Tibial nerve (tissue), 4 donors: ENCODE results near the gene SLC27A3. TPM values are rescaled to one million over a fixed set of nuclear protein-coding genes. Genes with fewer than 3 reads are reported as not detected.

Experiments
- DNase-seq, 2 donors: peaks; one replicate each; pipeline ENCODE4 v3.0.0-alpha.2; 2019; ENCODE audit warnings: low spot score in 2 of 2
- H3K27ac ChIP-seq, 4 donors: fragments of 200-600 bp; sonication (generic) in 3 of 4; one replicate each; pipeline ENCODE4 v1.5.1; 2017 to 2019; ENCODE audit warnings: mild to moderate bottlenecking in 1 of 4
- H3K27me3 ChIP-seq, 2 donors: fragments of 200-600 bp; sonication (generic) in 1 of 2; one replicate each; pipeline versions ENCODE4 v1.5.1 to v1.6.0; 2017 to 2019
- H3K36me3 ChIP-seq, 3 donors: fragments of 200-600 bp; sonication (generic); one replicate each; pipeline ENCODE4 v1.5.1; 2018 to 2019
- H3K4me1 ChIP-seq, 4 donors: fragments of 200-600 bp; sonication (generic) in 3 of 4; one replicate each; pipeline ENCODE4 v1.5.1; 2017 to 2019
- H3K4me3 ChIP-seq, 4 donors: fragments of 200-600 bp; sonication (generic) in 3 of 4; one replicate each; pipeline ENCODE4 v1.5.1; 2017 to 2019; ENCODE audit warnings: mild to moderate bottlenecking in 1 of 4, moderate library complexity in 1 of 4
- H3K9me3 ChIP-seq, 4 donors: fragments of 200-600 bp; sonication (generic) in 3 of 4; one replicate each; pipeline ENCODE4 v1.5.1; 2017 to 2019
- EP300 ChIP-seq, 2 donors: sonication (generic); formaldehyde crosslinking; IDR thresholded peaks; one replicate each; pipeline ENCODE4 v1.6.1; 2017; ENCODE audit warnings: antibody characterized with exemption in 2 of 2, mild to moderate bottlenecking in 1 of 2
- POLR2A ChIP-seq, 2 donors: fragments of 450-650 bp; IDR thresholded peaks; one replicate each; pipeline ENCODE4 v1.6.1; 2017; ENCODE audit warnings: antibody characterized with exemption in 2 of 2, mild to moderate bottlenecking in 2 of 2, moderate library complexity in 2 of 2
- WGBS, 2 donors: methylation state at CpG; one replicate each; pipeline ENCODE4 v1.1.5; 2018; 5-methylcytosine and 5-hydroxymethylcytosine counted together
- total RNA-seq, 4 donors: library from RNA; depleted of rRNA; stranded (reverse); fragments of >200 nt; gene quantifications; one replicate each; pipeline ENCODE4 v1.1.0, GENCODE V29; 2016
- TF ChIP-seq, protein P1 (sequence below), 5 experiments: fragments of 200-600 bp in 3 of 5; fragments of 450-650 bp in 2 of 5; sonication (generic) in 3 of 5; IDR thresholded peaks; one replicate each; pipeline ENCODE4 v1.5.1; 2016 to 2019; ENCODE audit warnings: antibody characterized with exemption in 5 of 5, mild to moderate bottlenecking in 3 of 5, moderate library complexity in 2 of 5

The SLC27A3 gene
- total RNA-seq, 4 donors from 2014 or later: 38.5 to 89.4 (median 59.2) TPM

DNA sequence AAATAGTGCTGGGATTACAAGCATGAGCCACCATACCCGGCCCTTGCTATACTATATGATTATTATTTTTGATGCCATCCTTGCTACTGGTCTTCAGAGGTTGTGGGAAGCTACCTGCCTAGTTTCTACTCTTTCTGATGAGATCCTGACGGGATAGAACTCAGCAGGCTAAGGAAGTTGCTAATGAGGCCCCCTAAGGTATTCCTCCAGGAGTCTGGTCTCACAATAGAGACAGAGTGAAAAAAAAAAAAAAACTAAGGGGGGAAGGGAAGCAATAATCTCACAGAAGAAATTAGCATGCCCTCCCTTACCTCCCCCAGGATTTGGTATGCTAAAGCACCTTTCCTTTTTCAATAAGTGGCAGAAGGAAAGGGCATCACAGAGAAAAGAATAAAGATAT lies 29.8 kb upstream of the SLC27A3 start:
- peaks cover 0 to 92% (median 6%) of the 10 kb centered on the region in 3 donors for H3K36me3 ChIP-seq
- peaks cover 0 to 35% (median 0%) of the 10 kb centered on the region in 4 donors for H3K4me1 ChIP-seq
- H3K27me3 ChIP-seq: no peaks in the 10 kb centered on the region
- no peak overlapping the region for H3K4me3 ChIP-seq
- no peaks in the 10 kb centered on the region for H3K9me3 ChIP-seq
- 76 to 79% methylated on average over 2 of the region's 2 CpGs for WGBS, 2 donors
- no peak for DNase-seq
- no peak overlapping the region for H3K27ac ChIP-seq
- TF ChIP-seq, protein P1, sequence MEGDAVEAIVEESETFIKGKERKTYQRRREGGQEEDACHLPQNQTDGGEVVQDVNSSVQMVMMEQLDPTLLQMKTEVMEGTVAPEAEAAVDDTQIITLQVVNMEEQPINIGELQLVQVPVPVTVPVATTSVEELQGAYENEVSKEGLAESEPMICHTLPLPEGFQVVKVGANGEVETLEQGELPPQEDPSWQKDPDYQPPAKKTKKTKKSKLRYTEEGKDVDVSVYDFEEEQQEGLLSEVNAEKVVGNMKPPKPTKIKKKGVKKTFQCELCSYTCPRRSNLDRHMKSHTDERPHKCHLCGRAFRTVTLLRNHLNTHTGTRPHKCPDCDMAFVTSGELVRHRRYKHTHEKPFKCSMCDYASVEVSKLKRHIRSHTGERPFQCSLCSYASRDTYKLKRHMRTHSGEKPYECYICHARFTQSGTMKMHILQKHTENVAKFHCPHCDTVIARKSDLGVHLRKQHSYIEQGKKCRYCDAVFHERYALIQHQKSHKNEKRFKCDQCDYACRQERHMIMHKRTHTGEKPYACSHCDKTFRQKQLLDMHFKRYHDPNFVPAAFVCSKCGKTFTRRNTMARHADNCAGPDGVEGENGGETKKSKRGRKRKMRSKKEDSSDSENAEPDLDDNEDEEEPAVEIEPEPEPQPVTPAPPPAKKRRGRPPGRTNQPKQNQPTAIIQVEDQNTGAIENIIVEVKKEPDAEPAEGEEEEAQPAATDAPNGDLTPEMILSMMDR (IDR thresholded peaks at IDR 0.05): no peak
- TF ChIP-seq POLR2A (IDR thresholded peaks at IDR 0.05): no peak
- TF ChIP-seq EP300 (IDR thresholded peaks at IDR 0.05): no peak

DNA sequence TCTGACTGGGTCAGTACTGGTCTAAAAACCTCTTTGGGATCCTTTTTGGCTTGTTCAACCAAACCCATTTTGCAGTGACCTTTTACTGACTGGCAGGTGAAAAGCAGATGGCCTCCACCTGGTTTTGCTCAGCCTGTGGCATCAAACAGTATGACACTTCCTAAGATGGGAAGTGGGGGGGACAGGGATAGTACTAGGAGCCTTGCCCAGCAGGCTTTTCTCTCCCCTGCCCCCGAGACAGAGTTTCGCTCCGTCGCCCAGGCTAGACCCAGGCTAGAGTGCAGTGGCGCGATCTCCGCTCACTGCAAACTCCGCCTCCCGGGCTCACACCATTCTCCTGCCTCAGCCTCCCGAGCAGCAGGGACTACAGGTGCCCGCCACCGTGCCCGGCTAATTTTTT lies 29.0 kb upstream of the SLC27A3 start:
- Histone ChIP-seq H3K36me3 (peaks cover 0 to 92% (median 0%) of the 10 kb centered on the region in 3 donors), H3K4me1 (peaks cover 0 to 43% (median under 1%) of the 10 kb centered on the region in 4 donors), H3K4me3 (no peak overlapping the region), H3K9me3 (no peaks in the 10 kb centered on the region), H3K27ac (no peak overlapping the region), H3K27me3 (no peaks in the 10 kb centered on the region)
- no peak for TF ChIP-seq POLR2A (IDR thresholded peaks at IDR 0.05)
- TF ChIP-seq, protein P1 (IDR thresholded peaks at IDR 0.05): no peak
- no peak for TF ChIP-seq EP300 (IDR thresholded peaks at IDR 0.05)
- WGBS, 2 donors: 87 to 90% methylated on average over 13 of the region's 13 CpGs
- DNase-seq: no peak

DNA sequence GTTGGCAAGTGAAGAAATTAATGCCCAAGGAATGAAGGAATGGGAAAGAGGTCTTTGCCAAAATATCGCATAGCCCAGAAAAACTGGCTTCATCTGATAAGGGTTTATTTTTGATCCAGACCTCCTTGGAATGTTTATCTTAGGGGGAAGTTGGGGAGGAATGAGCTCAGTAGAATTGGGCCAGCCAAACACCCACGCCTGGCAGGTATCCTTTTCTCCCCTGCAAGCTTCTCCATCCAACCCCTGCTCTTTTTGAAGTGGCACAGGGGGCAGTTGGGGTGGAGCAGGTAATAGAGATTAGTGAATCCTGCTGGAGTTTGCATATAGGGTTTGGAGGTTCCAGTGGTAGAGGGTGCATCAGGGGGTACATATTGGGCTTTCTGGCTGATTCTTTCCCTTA lies 26.3 kb upstream of the SLC27A3 start:
- DNase-seq: no peak
- TF ChIP-seq, protein P1 (IDR thresholded peaks at IDR 0.05): no peak
- no peak for TF ChIP-seq POLR2A (IDR thresholded peaks at IDR 0.05)
- TF ChIP-seq EP300 (IDR thresholded peaks at IDR 0.05): no peak
- Histone ChIP-seq H3K27ac (peak overlapping the region in 2 of 4 donors; percentile 26 to 86), H3K4me3 (no peak overlapping the region), H3K27me3 (no peaks in the 10 kb centered on the region), H3K9me3 (no peaks in the 10 kb centered on the region), H3K36me3 (peaks cover 0 to 93% (median 0%) of the 10 kb centered on the region in 3 donors), H3K4me1 (peaks cover 0 to 33% (median 3%) of the 10 kb centered on the region in 4 donors)
- WGBS, 2 donors: 77 to 91% methylated on average over 2 of the region's 2 CpGs

DNA sequence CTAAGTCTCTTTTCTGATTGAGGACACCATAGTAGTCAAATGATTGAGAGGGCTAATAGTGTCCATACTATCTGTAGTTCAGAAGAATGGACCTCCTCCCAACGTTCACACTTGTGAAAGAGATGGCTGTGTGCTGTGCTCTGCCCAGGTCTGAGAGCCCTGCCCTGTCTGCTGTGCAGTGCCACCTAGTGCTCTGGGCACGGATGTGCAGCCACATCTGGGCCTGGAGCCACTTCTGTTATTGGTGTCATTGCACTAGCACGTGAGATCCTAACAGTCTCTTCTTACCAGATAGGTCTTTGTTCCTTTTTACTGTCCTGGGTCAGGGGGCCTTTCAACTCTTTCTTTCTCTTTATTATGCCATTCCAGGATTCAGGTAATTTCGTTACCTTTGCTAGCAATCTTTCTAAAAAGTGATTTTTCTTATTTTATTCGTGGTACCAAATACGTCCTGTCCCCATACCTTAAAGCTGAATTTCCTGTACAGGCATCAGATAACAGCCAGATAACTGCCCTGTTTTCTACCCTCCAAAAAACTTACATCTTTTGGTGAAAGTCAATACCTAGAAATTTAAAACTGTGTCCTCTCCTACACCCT lies 25.7 kb upstream of the SLC27A3 start:
- peak; percentile 82 to 93 for DNase-seq
- H3K4me1 ChIP-seq: peaks cover 0 to 33% (median 3%) of the 10 kb centered on the region in 4 donors
- TF ChIP-seq, protein P1 (IDR thresholded peaks at IDR 0.05): peak; percentile 82 to 93 (median 90)
- TF ChIP-seq EP300 (IDR thresholded peaks at IDR 0.05): peak in 1 of 2 donors; percentile 82
- no peak for TF ChIP-seq POLR2A (IDR thresholded peaks at IDR 0.05)

More for the DNA sequence above, 25.7 kb upstream of the SLC27A3 start:
- Histone ChIP-seq H3K36me3 (peaks cover 0 to 93% (median 0%) of the 10 kb centered on the region in 3 donors), H3K27ac (peak overlapping the region in 3 of 4 donors; percentile 61 to 86 (median 67)), H3K9me3 (no peaks in the 10 kb centered on the region), H3K27me3 (no peaks in the 10 kb centered on the region), H3K4me3 (no peak overlapping the region)
- WGBS, 2 donors: 42 to 45% methylated on average over 6 of the region's 6 CpGs
